ENCODE measurements around the gene DUSP12. TPM values are rescaled to one million over a fixed set of nuclear protein-coding genes. Genes with fewer than 3 reads are reported as not detected.
A peak's percentile ranks its signal among the peaks of the same experiment; 100 is the strongest.

The DUSP12 gene
- polyA plus RNA-seq, 1 of the 3 experiments (the other 2 are of a cell fraction), result 41.7 TPM

- 74% methylated on average over 3 of the region's 3 CpGs for WGBS (ENCODE audit: low lambda C conversion rate)
- H3K79me2 ChIP-seq (ENCODE audit: insufficient read depth), result peaks cover 3% of the 10 kb centered on the region; the same call in 1 of the 2 replicates
- peak overlapping the region; percentile 16 to 91; a peak in 3 of 4 replicates for H3K27ac ChIP-seq (ENCODE audit: low read depth in 2 of 2, low read length in 1 of 2)
- no peak overlapping the region for H3K4me2 ChIP-seq
- H3K4me1 ChIP-seq (ENCODE audit: control insufficient read depth in 1 of 2, insufficient read depth in 2 of 2, low read depth in 1 of 2, low read length in 1 of 2), result peaks cover 0 to 6% of the 10 kb centered on the region in 2 experiments; a peak in 2 of 4 replicates
- H3K27me3 ChIP-seq (ENCODE audit: insufficient read depth), result no peaks in the 10 kb centered on the region
- no peaks in the 10 kb centered on the region for H4K20me1 ChIP-seq (ENCODE audit: insufficient read depth)
- H3F3A ChIP-seq (replicated peaks; ENCODE audit: insufficient read depth), result peaks cover 6% of the 10 kb centered on the region
- no peak for DNase-seq
- H3K4me3 ChIP-seq (ENCODE audit: low read depth in 2 of 2, low read length in 1 of 2), result no peak overlapping the region
- ChIA-PET POLR2A (no interaction called here), CTCF (no interaction called here)
- H3K9me3 ChIP-seq, result no peaks in the 10 kb centered on the region
- no peak overlapping the region for H3K9ac ChIP-seq
- no peaks in the 10 kb centered on the region for H3K9me2 ChIP-seq
- peak overlapping the region; percentile 1; the same call in 1 of the 2 replicates for H2AFZ ChIP-seq (ENCODE audit: low read depth)
- peaks cover 21 to 37% of the 10 kb centered on the region in 2 experiments for H3K36me3 ChIP-seq (replicated peaks in 1 of 2; ENCODE audit: control insufficient read depth in 1 of 2, insufficient read depth in 2 of 2, low read length in 1 of 2)
- TF ChIP-seq ELF1 (IDR thresholded peaks at IDR 0.05) (no peak), USF2 (IDR thresholded peaks at IDR 0.05; ENCODE audit: borderline replicate concordance, low read depth, low read length) (no peak), RCOR1 (IDR thresholded peaks at IDR 0.05; ENCODE audit: low read length) (no peak), FOXJ3 (CRISPR knock-in tag; IDR thresholded peaks at IDR 0.05) (no peak), SIN3A (IDR thresholded peaks at IDR 0.05; ENCODE audit: borderline replicate concordance, low read depth, low read length) (no peak), TAF1 (IDR thresholded peaks at IDR 0.05; ENCODE audit: borderline replicate concordance, low read depth, low read length) (no peak), ZBTB33 (IDR thresholded peaks at IDR 0.05; ENCODE audit: borderline replicate concordance, low read depth) (no peak), PBX3 (IDR thresholded peaks at IDR 0.05) (0 out of 2 replicates have a peak, but pooled peaks have one; percentile 29), GATA2 (CRISPR knock-in tag; IDR thresholded peaks at IDR 0.05) (no peak), USF1 (IDR thresholded peaks at IDR 0.05; ENCODE audit: borderline replicate concordance, low read depth) (no peak), MXI1 (IDR thresholded peaks at IDR 0.05; ENCODE audit: low read depth, low read length) (no peak), POLR2AphosphoS5 (IDR thresholded peaks at IDR 0.05; ENCODE audit: low read depth, low read length) (peak; percentile 51; the same call in 1 of the 2 replicates), TCF12 (IDR thresholded peaks at IDR 0.05) (peak; percentile 83), YY1 (IDR thresholded peaks at IDR 0.05; ENCODE audit: low read depth) (no peak), IRF3 (IDR thresholded peaks at IDR 0.05; ENCODE audit: low read depth, low read length) (no peak), MEF2A (IDR thresholded peaks at IDR 0.05; ENCODE audit: borderline replicate concordance, low read depth) (no peak), RAD21 (IDR thresholded peaks at IDR 0.05; ENCODE audit: low read length) (no peak), FOSL2 (IDR thresholded peaks at IDR 0.05; ENCODE audit: borderline replicate concordance, low read depth) (no peak), FOXM1 (IDR thresholded peaks at IDR 0.05; ENCODE audit: low read depth) (0 out of 2 replicates have a peak, but pooled peaks have one; percentile 20), SMC3 (IDR thresholded peaks at IDR 0.05; ENCODE audit: low read depth, low read length) (no peak), MAX (IDR thresholded peaks at IDR 0.05; ENCODE audit: low read depth) (no peak), CHD2 (IDR thresholded peaks at IDR 0.05; ENCODE audit: low read length, partially characterized antibody) (no peak), NFIC (IDR thresholded peaks at IDR 0.05; ENCODE audit: borderline replicate concordance) (peak; percentile 30; the same call in 1 of the 2 replicates), RFX5 (IDR thresholded peaks at IDR 0.05; ENCODE audit: low read length) (no peak), GABPA (IDR thresholded peaks at IDR 0.05; ENCODE audit: low read depth) (no peak), JUND (IDR thresholded peaks at IDR 0.05) (0 out of 2 replicates have a peak, but pooled peaks have one; percentile 6), CTCF (IDR thresholded peaks at IDR 0.05) (no peak)
Observed at GRCh38 chr1:161805399-161806197, 56.0 kb downstream of the DUSP12 start.

Measured in SK-N-SH (cell line).